ENCODE results near the gene ALDH2. TPM values are rescaled to one million over a fixed set of nuclear protein-coding genes. Genes with fewer than 3 reads are reported as not detected.

The ALDH2 gene
- total and polyA plus RNA-seq, 2 of the 8 experiments (the other 6 are each of a cell fraction or from before 2014, with no cell fraction given), result 25.4 to 43.8 TPM

DNA sequence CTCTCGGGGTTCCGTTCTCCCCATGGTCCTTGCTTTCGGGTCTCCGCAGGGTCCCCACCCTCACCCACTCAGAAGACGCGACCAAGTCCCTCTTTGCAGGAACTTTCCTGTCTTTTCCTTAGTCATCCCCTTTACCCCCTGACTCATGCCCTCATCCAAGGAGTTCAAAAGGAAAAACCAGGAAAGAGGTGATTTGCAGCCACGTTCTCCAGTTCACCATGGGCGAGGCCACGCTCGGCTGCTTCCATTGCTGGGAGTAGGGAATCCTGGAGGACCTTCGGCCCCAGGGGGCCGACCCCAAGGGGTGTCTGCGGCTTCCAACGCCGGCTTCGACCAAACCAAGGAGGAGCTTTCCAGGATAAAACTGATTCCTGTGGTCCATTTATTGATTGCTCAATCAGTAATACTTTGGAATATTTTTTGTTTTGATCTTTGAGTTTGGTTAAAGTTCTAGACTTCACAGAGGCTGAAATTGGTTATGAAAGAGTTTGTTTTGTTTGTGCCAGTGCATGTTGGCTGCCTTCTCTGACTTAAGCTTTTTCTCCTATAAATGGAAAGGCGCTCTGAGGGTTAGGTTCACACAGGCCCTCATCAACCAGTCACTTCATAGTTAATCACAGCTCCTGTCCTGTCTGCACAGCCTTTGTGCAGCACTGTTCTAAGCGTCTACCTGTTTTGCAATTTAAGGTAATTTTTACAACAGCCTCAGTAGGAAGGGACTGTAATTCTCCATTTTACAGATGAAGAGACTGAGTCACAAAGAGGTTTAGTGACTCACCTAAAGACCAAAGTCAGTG, 827 bp downstream of the ALDH2 start (continued):
- TF ChIP-seq, protein P1, sequence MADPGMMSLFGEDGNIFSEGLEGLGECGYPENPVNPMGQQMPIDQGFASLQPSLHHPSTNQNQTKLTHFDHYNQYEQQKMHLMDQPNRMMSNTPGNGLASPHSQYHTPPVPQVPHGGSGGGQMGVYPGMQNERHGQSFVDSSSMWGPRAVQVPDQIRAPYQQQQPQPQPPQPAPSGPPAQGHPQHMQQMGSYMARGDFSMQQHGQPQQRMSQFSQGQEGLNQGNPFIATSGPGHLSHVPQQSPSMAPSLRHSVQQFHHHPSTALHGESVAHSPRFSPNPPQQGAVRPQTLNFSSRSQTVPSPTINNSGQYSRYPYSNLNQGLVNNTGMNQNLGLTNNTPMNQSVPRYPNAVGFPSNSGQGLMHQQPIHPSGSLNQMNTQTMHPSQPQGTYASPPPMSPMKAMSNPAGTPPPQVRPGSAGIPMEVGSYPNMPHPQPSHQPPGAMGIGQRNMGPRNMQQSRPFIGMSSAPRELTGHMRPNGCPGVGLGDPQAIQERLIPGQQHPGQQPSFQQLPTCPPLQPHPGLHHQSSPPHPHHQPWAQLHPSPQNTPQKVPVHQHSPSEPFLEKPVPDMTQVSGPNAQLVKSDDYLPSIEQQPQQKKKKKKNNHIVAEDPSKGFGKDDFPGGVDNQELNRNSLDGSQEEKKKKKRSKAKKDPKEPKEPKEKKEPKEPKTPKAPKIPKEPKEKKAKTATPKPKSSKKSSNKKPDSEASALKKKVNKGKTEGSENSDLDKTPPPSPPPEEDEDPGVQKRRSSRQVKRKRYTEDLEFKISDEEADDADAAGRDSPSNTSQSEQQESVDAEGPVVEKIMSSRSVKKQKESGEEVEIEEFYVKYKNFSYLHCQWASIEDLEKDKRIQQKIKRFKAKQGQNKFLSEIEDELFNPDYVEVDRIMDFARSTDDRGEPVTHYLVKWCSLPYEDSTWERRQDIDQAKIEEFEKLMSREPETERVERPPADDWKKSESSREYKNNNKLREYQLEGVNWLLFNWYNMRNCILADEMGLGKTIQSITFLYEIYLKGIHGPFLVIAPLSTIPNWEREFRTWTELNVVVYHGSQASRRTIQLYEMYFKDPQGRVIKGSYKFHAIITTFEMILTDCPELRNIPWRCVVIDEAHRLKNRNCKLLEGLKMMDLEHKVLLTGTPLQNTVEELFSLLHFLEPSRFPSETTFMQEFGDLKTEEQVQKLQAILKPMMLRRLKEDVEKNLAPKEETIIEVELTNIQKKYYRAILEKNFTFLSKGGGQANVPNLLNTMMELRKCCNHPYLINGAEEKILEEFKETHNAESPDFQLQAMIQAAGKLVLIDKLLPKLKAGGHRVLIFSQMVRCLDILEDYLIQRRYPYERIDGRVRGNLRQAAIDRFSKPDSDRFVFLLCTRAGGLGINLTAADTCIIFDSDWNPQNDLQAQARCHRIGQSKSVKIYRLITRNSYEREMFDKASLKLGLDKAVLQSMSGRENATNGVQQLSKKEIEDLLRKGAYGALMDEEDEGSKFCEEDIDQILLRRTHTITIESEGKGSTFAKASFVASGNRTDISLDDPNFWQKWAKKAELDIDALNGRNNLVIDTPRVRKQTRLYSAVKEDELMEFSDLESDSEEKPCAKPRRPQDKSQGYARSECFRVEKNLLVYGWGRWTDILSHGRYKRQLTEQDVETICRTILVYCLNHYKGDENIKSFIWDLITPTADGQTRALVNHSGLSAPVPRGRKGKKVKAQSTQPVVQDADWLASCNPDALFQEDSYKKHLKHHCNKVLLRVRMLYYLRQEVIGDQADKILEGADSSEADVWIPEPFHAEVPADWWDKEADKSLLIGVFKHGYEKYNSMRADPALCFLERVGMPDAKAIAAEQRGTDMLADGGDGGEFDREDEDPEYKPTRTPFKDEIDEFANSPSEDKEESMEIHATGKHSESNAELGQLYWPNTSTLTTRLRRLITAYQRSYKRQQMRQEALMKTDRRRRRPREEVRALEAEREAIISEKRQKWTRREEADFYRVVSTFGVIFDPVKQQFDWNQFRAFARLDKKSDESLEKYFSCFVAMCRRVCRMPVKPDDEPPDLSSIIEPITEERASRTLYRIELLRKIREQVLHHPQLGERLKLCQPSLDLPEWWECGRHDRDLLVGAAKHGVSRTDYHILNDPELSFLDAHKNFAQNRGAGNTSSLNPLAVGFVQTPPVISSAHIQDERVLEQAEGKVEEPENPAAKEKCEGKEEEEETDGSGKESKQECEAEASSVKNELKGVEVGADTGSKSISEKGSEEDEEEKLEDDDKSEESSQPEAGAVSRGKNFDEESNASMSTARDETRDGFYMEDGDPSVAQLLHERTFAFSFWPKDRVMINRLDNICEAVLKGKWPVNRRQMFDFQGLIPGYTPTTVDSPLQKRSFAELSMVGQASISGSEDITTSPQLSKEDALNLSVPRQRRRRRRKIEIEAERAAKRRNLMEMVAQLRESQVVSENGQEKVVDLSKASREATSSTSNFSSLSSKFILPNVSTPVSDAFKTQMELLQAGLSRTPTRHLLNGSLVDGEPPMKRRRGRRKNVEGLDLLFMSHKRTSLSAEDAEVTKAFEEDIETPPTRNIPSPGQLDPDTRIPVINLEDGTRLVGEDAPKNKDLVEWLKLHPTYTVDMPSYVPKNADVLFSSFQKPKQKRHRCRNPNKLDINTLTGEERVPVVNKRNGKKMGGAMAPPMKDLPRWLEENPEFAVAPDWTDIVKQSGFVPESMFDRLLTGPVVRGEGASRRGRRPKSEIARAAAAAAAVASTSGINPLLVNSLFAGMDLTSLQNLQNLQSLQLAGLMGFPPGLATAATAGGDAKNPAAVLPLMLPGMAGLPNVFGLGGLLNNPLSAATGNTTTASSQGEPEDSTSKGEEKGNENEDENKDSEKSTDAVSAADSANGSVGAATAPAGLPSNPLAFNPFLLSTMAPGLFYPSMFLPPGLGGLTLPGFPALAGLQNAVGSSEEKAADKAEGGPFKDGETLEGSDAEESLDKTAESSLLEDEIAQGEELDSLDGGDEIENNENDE (IDR thresholded peaks at IDR 0.05; ENCODE audit: insufficient replicate concordance, low read length), result no peak
- no peak for TF ChIP-seq TEAD4 (IDR thresholded peaks at IDR 0.05; ENCODE audit: low read depth, low read length)
- no peak for TF ChIP-seq EZH2 (IDR thresholded peaks at IDR 0.05; ENCODE audit: low read depth, low read length, severe bottlenecking)
- no peak for TF ChIP-seq SUZ12 (IDR thresholded peaks at IDR 0.05; ENCODE audit: low read length)
- no peak for TF ChIP-seq SIX5 (IDR thresholded peaks at IDR 0.05; ENCODE audit: low read depth, low read length)
- TF ChIP-seq, protein P2, sequence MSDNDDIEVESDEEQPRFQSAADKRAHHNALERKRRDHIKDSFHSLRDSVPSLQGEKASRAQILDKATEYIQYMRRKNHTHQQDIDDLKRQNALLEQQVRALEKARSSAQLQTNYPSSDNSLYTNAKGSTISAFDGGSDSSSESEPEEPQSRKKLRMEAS (IDR thresholded peaks at IDR 0.05), result peak; percentile 31; the same call in 1 of the 2 replicates
- 0 out of 4 replicates have a peak, but pooled peaks of 1 of the 2 experiments have one; percentile 5 for TF ChIP-seq SIN3A (conservative IDR thresholded peaks at IDR 0.05 in 1 of 2, IDR thresholded peaks at IDR 0.05 in 1 of 2; ENCODE audit: low read depth in 1 of 2, low read length in 2 of 2)
- peak; percentile 28; the same call in 1 of the 2 replicates for TF ChIP-seq E2F6 (IDR thresholded peaks at IDR 0.05)
